GM18858 (cell line): ENCODE data around the gene VAV1.
A peak's percentile ranks its signal among the peaks of the same experiment; 100 is the strongest.
"Not testable (repeated sequence)": the region's sequence is repeated elsewhere in the genome, so short reads cannot be mapped to it uniquely, and the experiment has no call there.

Experiments used
- ATAC-seq: cut with Tn5 transposase; IDR thresholded peaks from one replicate; pipeline ENCODE4 v1.9.1; 2021; ENCODE audit not compliant: unreplicated experiment

VAV1 gene

DNA sequence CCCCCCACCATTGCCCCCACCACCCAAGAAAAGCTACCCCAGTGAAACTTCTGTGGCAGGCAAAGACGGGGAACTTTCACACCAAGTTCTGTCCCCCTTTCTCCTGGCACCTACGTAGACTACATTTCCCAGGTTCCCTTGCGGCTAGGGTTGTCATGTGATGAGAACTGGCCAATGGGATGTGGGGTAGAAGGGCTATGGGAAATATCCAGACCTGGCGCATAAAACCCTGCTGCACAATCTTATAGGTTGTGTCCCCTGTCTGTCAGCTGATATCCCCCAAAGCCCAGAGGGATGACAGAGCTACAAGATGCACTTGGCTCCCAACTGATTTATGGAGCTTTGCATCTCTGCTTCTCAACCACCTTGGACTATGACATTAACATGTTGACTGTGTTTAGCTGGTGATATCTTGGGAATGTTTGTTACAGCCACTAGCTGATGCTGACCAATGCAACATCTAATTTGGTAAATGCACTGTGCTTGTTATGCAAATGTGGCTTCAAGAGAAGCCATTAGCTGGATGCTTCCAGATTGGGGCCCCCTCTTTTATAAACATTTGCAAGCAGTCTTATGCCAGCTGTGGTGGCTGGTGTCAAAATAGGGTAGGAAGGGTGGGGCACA, 11.3 kb upstream of the VAV1 start:
- ATAC-seq: no peak

DNA sequence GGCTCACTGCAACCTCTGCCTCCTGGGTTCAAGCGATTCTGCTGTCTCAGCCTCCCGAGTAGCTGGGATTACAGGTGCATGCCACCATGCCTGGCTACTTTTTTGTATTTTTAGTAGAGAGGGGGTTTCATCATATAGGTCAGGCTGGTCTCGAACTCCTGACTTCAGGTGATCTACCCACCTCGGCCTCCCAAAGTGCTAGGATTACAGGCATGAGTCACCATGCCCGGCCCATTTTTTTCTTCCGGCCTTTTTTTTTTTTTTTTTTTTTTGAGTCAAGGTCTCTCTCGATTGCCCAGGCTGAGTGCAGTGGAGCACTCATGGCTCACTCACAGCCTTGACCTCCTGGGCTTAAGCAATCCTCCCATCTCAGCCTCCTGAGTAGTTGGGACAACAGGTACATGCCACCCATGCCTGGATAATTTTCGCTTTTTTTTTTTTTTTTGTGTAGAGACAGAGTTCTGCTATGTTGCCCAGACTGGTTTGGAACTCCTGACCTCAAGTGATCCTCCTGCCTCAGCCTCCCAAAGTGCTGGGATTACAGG, 10.2 kb upstream of the VAV1 start:
- not testable (repeated sequence) for ATAC-seq

DNA sequence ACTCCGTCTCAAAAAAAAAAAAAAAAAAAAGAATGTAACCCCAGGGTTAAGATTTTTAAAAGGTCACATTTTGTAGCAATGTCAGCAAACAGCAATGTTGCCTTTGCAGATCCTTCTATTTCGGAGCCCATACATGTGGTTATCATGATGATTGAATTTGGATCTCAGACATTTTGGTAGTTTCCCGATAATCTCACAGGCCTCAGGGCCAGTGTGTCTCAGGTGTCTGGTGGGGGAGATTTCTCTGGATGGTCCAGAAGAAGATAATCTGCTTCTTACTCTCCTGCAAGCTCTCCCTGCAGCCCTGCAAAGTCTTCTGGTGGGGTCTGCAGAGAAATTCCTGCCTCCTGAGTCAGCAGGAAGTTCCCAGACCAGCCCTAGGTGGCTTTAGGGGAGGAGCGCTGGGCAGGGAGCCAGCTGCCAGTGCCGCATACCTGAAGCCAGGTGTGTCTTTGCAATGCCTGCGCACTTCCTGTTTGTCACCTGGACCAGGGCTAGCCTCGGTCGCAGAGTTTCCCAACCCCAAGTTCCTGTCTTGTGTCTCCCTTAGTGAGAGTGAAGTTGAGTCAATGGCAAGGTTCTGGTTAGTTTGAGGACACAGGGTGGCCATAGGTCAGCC, 6.7 kb upstream of the VAV1 start:
- no peak for ATAC-seq

DNA sequence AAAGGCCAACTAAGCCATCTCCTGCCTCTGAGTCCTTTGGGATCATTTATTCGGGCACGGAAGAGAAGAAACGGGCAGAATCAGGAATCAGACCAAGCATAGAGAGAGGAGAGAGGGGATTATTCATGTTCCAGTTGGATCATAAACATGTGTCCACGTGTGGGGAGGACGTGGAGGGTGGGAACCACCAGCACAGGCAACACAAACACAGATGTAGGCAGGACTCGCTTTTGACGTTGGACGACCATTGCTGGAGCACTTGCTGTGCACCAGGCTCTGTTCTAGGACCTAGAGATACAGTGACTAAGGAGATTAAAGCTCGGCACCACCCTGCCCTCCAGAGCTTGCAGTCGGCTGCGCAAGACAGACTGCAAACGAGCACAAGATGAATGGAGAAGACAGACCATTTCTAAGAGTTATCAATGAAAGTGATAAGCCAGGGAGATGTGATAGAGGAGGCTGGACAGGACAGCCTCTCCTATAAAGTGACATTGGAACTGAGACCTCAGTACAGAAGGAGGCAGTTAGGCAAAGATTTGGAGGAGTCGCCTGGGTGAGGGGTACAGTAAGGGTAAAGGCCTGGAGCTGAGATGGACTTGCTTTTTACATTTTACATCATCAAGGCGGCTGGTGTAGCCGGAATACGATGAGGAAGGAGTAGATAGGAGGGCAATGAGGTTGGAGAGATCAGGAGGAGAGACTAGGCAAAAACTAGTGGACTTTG, 6.0 kb upstream of the VAV1 start:
- ATAC-seq: no peak

DNA sequence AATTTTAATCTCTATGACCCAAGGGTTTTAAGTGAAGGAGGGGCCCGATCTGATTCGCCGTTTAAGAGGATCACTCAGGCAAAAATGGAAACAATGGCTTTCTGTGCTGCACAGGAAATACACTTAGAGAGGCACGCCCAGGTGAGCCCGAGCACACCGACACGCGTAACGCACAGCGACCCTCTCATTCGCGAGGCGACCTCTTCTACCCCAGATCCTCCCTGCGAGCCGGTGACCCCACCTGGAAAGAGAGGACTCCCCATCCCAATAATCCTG, 5.5 kb upstream of the VAV1 start:
- ATAC-seq: peak; percentile 17

DNA sequence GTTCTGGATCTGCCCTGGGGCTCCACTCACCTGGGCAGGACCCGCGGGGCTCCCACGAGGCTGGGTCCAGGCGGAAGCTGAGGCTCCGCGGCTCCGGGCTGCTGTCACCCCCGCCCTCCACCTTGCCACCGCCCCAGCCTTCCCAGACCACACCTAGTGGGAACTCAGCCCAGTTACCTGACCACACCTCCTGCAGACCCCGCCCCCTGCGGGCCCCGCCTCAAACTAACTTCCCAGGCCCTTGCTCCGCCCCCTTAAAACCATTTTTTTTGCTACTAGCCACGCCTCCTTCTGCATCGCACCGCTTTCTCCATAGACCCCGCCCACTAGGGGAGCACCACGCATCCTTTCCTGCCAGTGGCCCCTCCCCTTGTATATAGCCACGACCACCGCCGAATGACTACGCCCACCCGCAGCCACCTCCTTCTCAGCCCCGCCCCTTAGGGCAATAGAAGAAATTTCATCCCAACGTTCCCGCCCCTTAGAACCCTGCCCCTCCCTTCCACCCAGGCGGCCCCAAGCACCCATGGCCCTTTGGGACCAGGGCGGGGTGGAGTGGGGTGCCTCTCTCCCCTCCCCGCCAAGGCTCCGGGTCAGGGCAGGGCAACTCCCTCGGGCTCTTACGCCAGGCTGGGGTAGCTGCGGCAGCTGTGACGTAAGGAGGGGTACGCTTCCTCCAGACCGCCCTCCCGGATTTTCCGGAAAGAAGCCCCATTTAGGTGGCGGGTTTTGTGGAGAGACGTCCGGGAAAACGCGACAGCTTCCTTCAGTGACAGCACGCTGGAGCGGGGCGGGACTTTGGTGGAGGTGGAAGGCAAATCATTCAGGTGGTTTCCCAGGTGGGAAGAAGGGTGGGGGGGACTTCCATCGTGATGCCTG, 4.9 kb upstream of the VAV1 start, which contains the start of gene SH2D3A:
TSS of gene SH2D3A (minus strand) at position 79 of the 879 bp plus-strand sequence. CDS start 3,687 bp downstream, outside the sequence.
- peak; percentile 46 for ATAC-seq

DNA sequence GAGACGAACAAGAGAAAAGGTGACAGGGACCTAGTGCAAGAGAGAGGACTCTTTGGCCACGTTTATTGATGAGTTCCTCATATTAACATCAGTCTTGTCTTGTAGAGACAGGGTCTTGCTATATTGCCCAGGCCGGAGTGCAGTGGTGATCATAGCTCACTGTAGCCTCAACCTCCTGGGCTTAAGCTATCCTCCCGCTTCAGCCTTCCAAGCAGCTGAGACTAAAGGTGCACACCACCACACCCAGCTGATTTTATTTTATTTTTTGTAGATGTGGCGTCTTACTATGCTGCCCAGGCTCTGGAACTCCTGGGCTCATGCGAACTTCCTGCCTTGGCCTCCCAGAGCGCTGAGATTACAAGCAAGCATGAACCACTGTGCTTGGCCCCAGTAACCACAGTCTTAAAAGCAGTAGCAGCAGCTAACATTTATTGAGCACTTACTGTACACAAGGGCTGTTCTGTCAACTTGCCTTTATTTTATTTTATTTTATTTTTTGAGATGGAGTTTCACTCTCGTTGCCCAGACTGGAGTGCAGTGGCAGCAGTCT, 4.2 kb upstream of the VAV1 start:
- ATAC-seq: no peak

DNA sequence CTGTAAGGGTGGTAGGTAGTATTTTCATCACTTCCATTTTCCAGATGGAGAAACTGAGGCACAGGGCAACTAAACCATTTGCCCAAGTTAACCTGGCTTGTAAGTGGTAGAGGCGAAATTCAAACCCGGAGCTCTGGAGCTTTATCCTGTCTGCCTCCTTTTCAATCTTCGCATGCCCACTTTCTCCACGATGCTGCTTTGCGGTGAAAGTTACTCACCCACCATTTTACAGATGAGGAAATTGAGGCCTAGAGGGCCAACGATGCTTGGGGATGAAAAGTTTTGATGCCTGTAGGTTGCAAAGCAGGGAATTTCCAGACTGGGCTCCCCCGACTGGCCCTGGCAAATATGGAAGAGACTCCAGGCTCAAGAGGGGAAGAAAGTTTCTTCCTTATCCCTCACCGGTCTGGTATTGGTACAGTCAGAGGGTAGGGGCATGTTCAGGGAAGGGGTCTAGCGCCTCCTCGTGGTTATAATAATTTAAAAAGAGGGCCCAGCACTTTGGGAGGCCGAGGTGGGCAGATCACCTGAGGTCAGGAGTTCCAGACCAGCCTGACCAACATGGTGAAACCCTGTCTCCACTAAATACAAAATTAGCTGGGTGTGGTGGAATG, 3.4 kb upstream of the VAV1 start:
- no peak for ATAC-seq

DNA sequence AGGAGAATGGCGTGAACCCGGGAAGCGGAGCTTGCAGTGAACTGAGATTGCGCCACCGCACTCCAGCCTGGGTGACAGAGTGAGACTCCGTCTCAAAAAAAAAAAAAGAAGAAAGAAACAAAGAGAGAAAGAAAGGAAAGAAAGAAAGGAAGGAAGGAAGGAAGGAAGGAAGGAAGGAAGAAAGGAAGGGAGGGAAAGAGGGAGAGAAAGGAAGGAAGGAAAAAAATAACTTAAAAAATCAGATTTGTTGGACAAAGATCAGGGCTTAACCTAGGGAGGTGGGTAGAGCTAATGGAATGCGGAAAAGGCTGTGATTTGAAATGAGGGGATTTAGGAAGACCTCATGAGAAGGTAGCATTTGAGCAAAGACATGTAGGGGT, 870 bp upstream of the VAV1 start:
- ATAC-seq: not testable (repeated sequence)

DNA sequence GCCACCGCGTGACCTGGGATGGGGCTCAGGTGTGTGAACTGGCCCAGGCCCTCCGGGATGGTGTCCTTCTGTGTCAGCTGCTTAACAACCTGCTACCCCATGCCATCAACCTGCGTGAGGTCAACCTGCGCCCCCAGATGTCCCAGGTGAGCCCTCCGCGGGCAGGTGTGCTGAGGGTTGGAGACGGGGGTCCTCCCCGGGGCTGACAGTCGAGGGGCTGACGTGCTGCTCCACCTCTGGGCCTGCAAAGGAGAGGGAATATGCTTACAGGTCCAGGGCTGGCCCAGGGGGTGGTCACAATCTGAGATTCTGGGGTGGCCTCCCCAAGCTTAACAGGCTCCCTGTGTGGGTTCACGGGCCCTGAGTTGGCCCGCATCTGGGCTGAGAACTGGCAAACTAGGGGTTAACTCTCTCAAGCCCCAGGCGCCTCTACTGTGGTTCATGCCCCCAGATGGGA, 386 bp downstream of the VAV1 start:
- no peak for ATAC-seq

DNA sequence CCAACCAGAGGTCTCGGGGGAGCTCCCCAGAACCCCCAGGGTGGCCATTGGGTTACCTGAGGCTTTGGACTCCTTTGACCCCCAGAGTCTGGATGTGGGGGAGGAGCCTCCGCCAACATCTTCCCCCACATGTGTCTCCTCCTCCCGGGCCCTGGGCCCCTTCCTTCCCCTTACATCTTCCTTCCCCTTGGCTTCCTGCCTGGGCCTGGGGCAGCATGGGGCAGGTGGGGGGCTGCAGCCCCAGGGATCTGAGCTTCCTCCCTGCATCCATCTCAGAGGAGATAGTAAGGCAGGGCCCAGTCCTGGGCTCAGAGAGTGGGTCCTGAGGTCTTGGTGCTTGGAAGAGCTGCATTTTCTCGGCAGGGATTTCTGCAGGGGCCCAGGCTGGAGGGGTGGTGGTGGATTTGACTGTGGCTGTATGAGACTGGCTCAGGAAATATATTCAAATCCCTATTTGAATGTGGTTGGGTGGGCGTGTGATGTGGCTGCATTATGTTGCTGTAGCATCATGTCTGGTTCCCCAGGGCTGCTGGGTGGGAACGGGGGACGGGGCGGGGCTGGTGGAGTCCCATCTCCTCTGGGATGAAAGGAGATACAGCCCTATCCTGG, 919 bp downstream of the VAV1 start:
- ATAC-seq: no peak

DNA sequence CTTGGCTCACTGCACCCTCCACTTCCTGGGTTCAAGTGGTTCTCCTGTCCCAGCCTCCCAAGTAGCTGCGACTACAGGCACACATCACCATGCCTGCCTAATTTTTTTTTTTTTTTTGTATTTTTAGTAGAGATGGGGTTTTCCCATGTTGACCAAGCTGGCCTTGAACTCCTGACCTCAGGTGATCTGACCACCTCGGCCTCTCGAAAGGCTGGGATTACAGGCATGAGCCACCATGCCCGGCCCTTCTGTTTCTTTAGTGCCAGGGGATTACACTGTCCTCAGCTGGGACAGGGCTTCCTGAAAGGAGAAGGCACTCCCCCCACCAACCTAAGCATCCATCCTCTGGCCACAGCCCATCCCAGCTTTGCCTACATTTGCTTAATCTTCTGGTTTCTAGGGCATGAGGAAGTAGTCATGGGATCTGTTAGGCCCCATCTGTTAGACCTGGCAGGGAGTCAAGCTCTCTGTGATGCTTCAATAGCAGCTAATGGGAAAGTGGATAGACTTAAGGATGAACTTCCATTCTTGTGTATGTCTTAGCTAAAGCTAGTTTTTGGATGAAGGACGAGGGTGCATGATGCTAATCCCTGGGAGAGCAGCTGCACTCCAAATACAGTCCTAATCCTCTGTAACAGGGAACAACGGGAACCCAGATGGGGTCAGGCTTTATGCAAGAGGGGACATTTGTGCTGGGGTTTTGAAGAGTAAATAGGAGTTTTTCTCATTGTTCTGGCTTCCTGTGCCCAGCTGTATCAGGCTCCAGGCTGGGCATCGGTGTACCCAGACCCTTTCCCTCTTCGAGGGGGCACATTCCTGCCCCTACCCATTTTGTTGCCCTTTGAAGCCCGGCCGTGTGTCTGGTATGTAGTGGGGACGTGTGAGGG, 2.6 kb downstream of the VAV1 start:
- no peak for ATAC-seq

DNA sequence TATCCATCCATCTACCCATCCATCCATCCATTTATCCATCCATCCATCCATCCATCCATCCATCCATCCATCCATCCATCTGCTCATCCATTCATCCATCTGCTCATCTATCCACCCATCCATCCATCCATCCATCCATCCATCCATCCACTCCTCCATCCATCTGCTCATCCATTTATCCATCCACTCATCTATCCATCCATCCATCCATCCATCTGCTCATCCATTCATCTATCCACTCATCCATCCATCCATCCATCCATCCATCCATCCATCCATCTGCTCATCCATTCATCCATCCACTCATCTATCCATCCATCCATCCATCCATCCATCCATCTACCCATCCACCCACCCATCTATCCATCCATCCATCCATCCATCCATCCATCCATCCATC, 3.5 kb downstream of the VAV1 start:
- not testable (repeated sequence) for ATAC-seq

DNA sequence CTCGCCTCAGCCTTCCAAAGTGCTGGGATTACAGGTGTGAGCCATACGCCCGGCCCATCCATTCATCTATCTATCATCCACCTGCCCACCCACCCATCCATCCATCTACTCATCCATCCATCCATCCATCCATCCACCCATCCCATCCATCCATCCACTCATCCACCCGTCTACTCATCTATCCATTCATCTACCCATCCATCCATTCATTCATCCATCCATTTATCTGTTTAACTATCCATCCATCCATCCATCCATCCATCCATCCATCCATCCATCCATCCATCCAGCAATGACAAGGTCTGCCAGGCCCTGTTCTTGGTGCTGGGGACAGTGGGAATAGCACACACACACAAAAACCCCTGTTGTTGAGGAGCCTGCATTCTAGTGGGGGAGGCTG, 4.5 kb downstream of the VAV1 start:
- no peak for ATAC-seq

DNA sequence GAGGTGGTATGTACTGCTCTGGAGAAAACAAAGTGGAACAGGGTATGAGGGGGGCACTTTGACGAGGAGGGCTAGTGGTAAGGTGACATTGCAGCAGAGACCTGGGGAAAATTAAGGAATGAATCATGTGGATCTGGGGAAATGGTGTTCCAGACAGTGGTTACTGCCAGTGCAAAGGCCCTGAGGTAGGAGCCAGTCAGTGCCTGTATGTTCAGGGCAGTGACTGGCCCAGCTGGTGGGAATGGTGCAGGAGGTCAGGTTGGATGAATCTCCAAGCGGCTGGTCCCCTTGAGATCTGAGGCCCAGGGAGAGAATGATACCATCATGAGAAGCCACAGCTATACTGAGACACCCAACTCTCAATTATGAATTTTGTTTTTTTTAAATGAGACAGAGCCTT, 4.9 kb downstream of the VAV1 start:
- no peak for ATAC-seq

DNA sequence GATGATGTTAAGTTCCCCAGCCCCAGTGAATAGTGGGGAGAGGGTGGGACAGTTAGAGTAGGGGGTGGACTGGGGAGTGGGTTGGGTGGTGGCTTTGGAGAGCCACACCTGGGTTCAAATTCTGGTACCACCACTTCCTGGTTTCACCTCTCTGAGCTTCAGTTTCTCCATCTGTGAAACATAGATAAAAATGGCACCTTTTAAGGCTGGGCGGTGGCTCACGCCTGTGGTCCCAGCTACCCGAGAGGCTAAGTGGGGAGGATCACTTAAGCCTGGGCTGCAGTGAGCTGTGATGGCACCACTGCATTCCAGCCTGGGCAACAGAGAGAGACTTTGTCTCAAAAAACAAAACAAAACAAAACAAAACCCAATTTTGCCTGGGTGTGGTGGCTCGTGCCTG, 5.9 kb downstream of the VAV1 start:
- ATAC-seq: no peak

DNA sequence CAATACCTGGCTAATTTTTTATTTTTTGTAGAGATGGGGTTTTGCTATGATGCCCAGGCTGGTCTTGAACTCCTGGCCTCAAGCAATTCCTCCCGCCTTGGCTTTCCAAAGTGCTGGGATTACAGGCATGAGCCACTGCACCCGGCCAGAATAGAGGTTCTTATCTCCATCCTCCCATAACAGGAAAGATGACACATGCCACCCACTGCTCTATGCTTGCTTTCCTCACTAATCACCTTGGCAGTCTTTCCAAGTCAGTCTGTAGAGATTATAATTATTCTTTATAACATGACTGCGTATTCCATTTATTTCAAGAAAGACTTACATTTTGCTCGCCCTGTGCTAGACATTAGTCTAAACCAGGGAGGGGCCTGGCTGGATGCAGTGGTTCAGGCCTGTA, 6.7 kb downstream of the VAV1 start:
- ATAC-seq: no peak

DNA sequence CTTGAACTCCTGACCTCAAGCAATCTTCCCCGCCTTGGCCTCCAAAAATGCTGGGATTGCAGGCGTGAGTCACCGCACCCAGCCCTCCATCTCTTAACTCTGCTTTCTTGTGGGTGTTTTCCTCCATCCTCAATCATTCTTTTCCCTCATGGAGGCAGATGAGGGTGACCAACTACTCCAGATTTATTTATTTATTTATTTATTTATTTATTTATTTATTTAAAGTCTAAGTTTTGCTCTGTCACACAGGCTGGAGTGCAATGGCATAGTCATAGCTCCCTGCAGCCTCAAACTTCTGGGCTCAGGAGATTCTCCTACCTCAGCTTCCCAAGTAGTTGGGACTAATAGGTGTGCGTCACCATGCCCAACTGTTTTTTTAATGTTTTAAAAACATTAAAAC, 14.9 kb downstream of the VAV1 start:
- ATAC-seq: no peak

DNA sequence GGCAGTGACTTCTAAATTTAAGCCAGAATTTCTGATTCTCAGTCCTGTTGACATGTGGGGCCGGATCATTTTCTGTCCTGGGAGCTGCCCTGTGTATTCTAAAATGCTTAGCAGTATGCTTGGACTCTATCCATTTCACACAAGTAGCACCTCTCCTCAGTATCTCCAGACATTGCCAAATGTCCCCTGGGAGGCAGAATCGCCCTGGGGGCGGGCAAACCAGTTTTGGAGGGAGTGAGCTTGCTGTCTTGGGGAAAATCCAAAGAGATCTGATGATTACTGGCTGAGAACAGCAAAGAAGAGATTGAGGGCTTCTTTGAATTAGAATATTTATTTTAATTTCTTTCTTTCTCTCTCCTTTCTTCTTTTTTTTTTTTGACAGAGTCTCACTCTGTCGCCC, 16.4 kb downstream of the VAV1 start:
- no peak for ATAC-seq
